T1000 (cell line): ENCODE data around the gene NSF.
"Not testable (repeated sequence)": the region's sequence is repeated elsewhere in the genome, so short reads cannot be mapped to it uniquely, and the experiment has no call there.

ENCODE experiments used
- DNase-seq: peaks from one replicate; lab custom pipeline; 2025; ENCODE audit warnings: mixed read lengths; lab: John Stamatoyannopoulos, UW

The NSF gene

DNA sequence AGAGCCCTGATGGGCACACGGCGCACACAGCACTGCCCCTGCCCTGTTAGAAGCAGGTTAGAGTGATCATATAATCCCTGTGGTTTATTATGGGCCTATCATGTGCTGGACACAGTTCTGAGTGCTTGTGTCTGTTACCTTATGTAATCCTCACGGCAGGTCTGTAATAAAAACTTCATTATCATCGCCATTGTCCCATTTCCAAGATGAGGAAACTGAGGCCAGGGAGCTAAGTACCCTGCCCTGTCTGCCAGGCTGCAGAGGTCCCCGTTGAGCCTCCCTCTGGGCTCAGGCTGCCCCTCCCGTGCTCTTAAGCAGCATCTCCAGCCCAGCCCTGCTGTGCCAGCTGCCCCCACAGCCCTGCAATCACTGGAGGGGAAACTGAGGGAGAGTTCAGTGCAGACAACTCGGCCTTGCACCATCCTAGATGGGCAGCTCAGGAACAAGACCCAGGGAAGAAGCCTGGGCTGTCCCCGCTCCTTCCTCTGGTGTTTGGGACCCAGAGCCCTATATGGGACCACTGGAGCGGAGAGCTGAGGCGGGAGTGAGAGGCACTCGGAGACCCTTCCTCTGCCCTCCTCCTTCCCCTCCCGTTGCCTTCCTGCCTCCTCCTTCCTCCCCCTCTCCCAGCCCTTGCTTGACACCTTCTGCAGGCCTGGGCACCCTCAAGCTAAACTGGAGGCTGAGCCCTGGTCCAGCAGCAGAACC is 186.0 kb downstream of the NSF start:
- DNase-seq, result no peak

DNA sequence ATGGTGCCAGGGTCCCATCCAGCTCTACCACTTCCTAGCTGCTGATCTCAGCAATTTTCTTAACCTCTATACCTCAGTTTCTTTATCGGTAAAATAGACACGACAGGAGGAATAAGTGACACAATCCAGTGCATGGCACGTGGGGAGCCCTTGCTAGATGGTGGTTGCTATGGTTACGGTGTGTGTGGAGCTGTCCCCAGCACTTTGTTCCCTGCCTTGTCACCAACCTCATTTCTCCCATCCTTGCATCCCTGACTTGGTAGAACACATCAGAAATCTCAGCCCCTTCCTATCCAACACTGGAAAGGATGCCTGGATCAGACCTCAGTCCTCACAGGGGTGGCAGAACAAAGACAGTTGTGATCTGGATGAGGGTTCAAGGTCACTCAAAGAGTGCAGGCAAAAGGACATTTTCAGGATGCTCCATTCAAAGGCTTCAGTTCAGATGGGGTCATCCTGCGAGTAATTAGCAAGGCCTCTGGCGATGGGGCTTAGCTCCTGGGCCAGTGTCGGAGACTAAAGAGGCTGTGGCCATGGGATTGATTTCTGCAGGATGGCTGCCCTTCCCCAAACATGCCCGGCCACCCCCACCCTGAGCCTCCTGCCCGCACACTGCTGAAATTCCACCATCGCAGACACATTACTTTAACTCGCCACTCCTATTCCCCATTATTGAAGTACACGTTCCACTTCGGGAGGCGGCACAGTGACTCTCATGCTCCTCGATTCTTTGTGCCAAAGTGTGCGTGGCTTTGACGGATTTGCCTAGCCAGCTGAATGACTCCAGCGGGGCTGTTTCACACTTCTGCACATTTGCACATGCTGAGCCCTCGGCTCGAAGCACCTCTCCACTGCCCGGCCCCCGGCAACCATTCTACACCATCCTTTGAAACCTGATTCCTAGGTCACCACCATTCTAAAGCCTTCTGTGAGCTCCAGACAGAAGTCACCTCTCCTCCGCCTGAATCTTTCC is 187.8 kb downstream of the NSF start:
- no peak for DNase-seq

DNA sequence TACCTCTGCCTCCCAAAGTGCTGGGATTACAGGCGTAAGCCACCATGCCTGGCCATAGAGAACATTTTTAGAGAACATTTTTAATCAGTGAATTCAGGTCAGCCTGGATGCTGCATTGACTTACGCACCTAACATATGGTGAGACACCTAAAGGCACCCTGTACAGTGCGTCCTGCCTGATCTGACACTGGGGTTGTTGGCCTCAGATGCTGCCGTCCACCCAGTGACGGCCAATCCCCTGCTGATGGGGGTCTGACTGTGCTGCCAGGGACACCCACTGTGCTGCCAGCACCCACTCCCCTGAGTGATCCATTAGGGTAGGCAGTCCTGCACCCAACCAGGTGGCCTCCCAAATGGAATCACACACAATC is 189.5 kb downstream of the NSF start:
- DNase-seq, result no peak

DNA sequence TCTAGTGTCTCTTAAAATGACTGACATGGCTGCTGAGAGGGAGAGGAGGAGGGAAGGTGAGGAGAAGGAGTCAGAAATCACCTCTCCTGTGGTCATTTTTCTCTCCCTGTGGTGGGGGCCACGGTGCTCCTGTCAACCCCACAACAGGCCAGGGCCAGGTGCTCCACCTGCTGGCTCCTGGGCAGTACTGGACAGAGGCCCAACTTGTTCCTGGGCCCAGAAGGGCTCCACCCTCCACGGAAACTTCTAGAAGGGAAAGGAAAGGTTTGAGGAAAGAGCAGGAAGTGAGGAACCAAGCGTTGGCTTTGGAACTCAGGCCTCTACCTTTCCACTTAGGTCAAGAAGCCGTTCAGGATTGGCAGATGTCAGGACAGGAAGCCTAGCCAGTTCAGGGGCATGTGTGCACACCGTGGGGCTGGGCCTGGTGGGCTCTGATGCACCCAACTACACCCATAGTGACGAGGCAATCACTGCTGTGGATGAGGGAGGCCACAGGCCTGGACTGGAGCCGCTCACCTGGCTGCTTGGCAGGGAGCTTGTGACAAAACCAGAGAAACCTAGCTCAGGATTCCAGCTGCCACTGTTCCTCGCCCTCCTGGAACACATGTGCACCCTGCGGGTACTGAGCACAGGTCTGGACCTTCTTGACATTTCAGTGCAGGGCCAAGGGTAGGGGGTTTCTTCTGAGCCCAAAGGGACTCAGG is 191.9 kb downstream of the NSF start:
- DNase-seq, result no peak

- DNase-seq, result no peak
Observed at GRCh38 chr17:46783031-46783593, 192.6 kb downstream of the NSF start.

- DNase-seq, result no peak
Observed at GRCh38 chr17:46785696-46786095, 195.2 kb downstream of the NSF start.

DNA sequence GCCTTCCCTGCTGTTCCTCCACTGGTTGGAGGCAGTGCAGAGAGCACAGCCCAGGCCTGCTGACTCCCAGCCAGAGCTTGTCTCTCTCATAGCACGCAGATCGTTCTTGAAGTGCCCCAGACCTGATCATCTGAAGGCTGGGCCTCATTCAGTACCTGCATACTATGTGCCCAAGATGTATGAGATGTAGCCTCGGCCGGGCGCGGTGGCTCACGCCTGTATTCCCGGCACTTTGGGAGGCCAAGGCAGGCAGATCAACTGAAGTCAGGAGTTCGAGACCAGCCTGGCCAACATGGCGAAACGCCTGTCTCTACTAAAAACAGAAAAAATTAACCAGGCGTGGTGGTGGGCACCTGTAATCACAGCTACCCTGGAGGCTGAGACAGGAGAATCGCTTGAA is 197.0 kb downstream of the NSF start:
- DNase-seq, result no peak

- DNase-seq, result no peak
Observed at GRCh38 chr17:46788300-46788699, 197.8 kb downstream of the NSF start.

GRCh38 chr17:46788796-46789195 is 198.3 kb downstream of the NSF start:
- no peak for DNase-seq

- no peak for DNase-seq
Observed at GRCh38 chr17:46789610-46790009, 199.1 kb downstream of the NSF start.

GRCh38 chr17:46790216-46790615 is 199.7 kb downstream of the NSF start:
- DNase-seq, result no peak

DNA sequence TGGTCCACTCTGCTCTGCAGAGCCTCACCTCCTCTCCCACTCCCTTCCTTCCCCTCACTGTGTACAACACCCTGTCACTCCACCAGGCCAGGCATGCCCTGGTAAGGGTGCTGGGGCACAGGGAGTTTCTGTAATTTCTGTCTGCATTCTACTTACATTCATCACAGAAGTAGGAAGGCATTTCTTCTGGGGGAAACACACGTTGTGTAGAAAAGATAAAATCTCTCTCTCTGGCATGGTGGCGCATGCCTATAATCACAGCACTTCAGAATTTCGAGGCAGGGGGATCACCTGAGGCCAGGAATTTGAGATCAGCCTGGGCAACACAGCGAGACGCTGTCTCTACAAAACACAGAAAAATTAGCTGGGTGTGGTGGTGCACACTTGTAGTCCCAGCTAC is 201.1 kb downstream of the NSF start:
- no peak for DNase-seq

GRCh38 chr17:46792071-46792470 is 201.6 kb downstream of the NSF start:
- DNase-seq, result no peak

DNA sequence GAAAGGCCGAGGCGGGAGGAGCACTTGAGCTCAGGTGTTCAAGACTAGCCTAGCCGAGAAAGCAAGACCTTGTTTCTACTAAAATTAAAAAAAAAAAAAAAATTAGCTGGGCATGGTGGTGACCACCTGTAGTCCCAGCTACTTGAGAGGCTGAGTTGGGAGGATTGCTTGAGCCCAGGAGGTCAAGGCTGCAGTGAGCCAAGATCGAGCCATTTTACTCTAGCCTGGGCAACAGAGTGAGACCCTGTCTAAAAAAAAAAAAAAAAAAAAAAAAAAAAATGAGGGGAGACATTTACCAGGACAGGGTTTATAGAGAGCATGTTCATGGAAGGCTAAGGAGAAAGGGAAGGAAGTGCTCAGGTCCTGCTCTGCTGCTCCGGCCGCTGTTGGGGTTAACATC is 202.6 kb downstream of the NSF start:
- not testable (repeated sequence) for DNase-seq

GRCh38 chr17:46793541-46793940 is 203.1 kb downstream of the NSF start:
- DNase-seq, result no peak

DNA sequence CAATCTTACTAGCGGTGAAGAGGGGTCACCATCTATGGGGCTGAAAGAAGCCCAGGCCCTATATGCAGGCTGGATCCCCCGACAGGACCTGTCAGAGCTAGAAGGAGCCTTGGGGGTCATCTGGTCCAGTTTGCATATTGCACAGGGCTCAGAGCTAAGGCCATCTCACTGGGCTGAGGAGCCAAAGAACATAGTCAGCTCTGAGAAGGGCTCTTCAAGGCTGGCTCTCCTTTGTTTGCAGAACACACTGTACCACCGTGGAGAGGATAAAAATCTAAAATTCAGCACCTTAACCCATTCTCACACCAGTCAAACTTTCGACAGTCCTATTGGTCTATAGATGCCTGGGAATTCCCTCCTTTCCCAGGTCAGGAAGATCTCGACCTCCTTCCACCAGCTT is 203.8 kb downstream of the NSF start:
- no peak for DNase-seq

DNA sequence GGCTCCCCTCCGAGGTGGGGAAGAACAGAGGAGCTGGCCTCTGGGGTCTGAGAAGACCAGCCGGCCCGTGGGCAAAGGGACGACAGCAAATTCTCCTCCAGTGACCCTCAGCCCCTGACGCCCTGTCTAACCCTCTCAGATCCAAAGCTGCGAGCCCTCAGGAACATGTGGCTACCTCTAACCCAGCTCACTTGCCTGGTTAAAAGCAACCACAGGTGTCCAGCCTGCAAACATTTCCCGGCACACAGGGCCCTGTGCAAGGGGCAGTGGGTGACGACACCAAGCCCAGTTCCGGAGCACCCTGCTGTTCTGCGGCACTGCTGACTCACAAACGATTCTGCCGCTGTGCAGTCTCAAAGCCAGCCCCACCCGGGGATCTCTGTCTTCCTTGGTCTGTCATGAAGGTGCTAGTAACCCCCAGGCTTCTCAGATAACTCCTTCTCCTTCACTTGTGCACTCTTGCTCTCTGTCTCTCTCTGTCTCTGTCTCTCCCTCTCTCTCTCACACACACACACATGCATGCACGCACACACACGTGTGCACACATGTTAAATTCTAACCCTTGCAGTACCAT is 205.0 kb downstream of the NSF start:
- DNase-seq, result peak; percentile 32

DNA sequence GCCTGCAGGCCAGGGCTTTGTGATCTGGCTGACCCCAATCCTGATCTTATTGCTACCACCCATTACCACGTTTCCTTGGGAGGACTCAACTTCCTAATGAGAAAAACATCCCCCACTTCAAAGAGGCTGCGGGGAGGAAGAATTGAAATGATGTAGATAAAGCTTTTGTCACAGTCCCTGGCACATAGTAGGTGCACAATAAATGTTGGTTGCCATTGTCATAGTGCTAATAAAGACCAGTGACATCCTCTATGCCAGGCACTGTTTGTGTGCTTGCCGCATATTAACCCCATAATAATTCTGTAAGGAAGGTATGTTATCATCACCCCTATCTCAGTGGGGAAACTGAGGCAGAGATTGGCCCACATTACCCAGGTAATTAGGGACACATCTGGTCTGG is 205.6 kb downstream of the NSF start:
- no peak for DNase-seq

GRCh38 chr17:46796524-46796923 is 206.1 kb downstream of the NSF start:
- DNase-seq, result no peak

- DNase-seq, result no peak
Observed at GRCh38 chr17:46796956-46797530, 206.6 kb downstream of the NSF start.

GRCh38 chr17:46800573-46800972 is 210.1 kb downstream of the NSF start:
- DNase-seq, result no peak

DNA sequence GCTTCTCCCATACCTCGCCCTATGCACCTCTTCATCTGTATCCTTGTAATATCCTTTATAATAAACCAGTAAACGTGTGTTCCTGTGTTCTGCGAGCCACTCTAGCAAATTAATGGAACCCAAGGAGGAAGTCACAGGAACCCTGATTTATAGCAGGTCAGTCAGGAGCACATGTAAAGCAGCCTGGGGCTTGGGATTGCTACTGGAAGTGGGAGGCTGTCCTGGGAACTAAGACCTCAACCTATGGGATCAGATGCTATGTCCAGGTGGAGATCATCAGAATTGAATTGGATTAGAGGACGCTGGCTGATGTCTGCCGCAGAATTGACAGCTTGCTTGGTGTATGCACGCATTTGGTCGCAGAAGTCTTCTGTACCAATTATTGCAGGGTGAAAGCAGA is 212.3 kb downstream of the NSF start:
- no peak for DNase-seq
